ENCODE measurements around the gene PPM1B. TPM values are rescaled to one million over a fixed set of nuclear protein-coding genes. Genes with fewer than 3 reads are reported as not detected.

Gene PPM1B
- total and polyA plus RNA-seq, 9 of the 15 experiments (the other 6 are each of a cell fraction or from before 2014, with no cell fraction given) = 8.9 to 44.0 (median 28.6) TPM

GRCh38 chr2:44200759-44201158 is 32.1 kb downstream of the PPM1B start:
- Histone ChIP-seq H3K4me2 (ENCODE audit: insufficient read depth, low read length) (no peak overlapping the region), H3K36me3 (ENCODE audit: control insufficient read depth, insufficient read depth, low read length) (peaks cover 15% of the 10 kb centered on the region), H3K4me1 (replicated peaks in 1 of 2; ENCODE audit: control insufficient read depth in 2 of 2, insufficient read depth in 2 of 2, low read length in 2 of 2) (no peaks in the 10 kb centered on the region; a peak in 1 of 5 replicates), H3K9ac (ENCODE audit: insufficient read depth in 1 of 2, low read depth in 2 of 2, low read length in 2 of 2) (no peak overlapping the region), H4K20me1 (replicated peaks; ENCODE audit: control insufficient read depth, insufficient read depth, low read length) (no peaks in the 10 kb centered on the region), H2AFZ (ENCODE audit: low read depth, low read length) (no peak overlapping the region), H3K27ac (ENCODE audit: extremely low read depth, low read depth, low read length) (no peak overlapping the region), H3K9me1 (ENCODE audit: control insufficient read depth, insufficient read depth, low read length) (no peaks in the 10 kb centered on the region), H3K4me3 (no peak overlapping the region), H3K79me2 (ENCODE audit: control insufficient read depth, insufficient read depth, low read length) (peaks cover 55% of the 10 kb centered on the region), H3K9me3 (replicated peaks; ENCODE audit: control insufficient read depth, insufficient read depth, low read depth, low read length) (no peaks in the 10 kb centered on the region), H3K27me3 (ENCODE audit: control insufficient read depth in 2 of 2, insufficient read depth in 2 of 2, low read length in 2 of 2) (no peaks in the 10 kb centered on the region)
- WGBS (ENCODE audit: insufficient coverage, low coverage, missing lambda C conversion rate) = 92% methylated on average over 5 of the region's 5 CpGs
- no TSS peak for BruUV-seq (replicated peaks)
- in situ Hi-C loops (cut with MboI) (no loop called here), intact Hi-C loops (cut with micrococcal nuclease) (no loop called here)
- DNase-seq (ENCODE audit: extremely low read depth in 1 of 4, low spot score in 3 of 4) (no peak), FAIRE-seq (no peak), ATAC-seq (no peak)
- no peak for TF ChIP-seq ZNF449 (CRISPR knock-in tag; IDR thresholded peaks at IDR 0.05)
- TF ChIP-seq ZFPM2 (CRISPR knock-in tag; IDR thresholded peaks at IDR 0.05) = no peak
- TF ChIP-seq BRCA1 (IDR thresholded peaks at IDR 0.05) = no peak
- TF ChIP-seq BRCA1 (CRISPR knock-in tag; IDR thresholded peaks at IDR 0.05) = no peak
- TF ChIP-seq MAX (CRISPR knock-in tag; IDR thresholded peaks at IDR 0.05) = no peak
- no peak for TF ChIP-seq EZH2 (IDR thresholded peaks at IDR 0.05; ENCODE audit: borderline replicate concordance, low read depth, low read length)
- TF ChIP-seq TOE1 (IDR thresholded peaks at IDR 0.05; ENCODE audit: borderline replicate concordance) = no peak
- no peak for TF ChIP-seq TOE1 (CRISPR knock-in tag; IDR thresholded peaks at IDR 0.05; ENCODE audit: borderline replicate concordance, low read depth)
- no peak for TF ChIP-seq MLX (CRISPR knock-in tag; conservative IDR thresholded peaks at IDR 0.05)
- no peak for TF ChIP-seq VEZF1 (CRISPR knock-in tag; IDR thresholded peaks at IDR 0.05)
- no peak for TF ChIP-seq TCF7 (IDR thresholded peaks at IDR 0.05; ENCODE audit: borderline replicate concordance)
- TF ChIP-seq SRSF7 (optimal IDR thresholded peaks at IDR 0.05; ENCODE audit: low read depth, low read length) = no peak
- TF ChIP-seq HDAC3 (IDR thresholded peaks at IDR 0.05; ENCODE audit: borderline replicate concordance, partially characterized antibody) = no peak
- ChIA-PET POLR2A (interaction anchor here (1.4 kb wide), 1 partner anchor 11 kb away, joined by 5 read pairs; no protein-coding TSS in a partner anchor), CTCF (ENCODE audit: low intra/inter-chr PET ratio) (no interaction called here)

Data from K562 (cell line).